DMS153 treated with DMSO at 0.1 percent for 48 hours (cell line): ENCODE results near the gene ABLIM2.

ENCODE experiments used
- DNase-seq: peaks from one replicate; lab custom pipeline; 2025; ENCODE audit not compliant: unreplicated experiment; lab: John Stamatoyannopoulos, UW

The ABLIM2 gene

GRCh38 chr4:8159537-8160232 is 1.1 kb upstream of the ABLIM2 start:
- DNase-seq: no peak

GRCh38 chr4:8157944-8158709 is 486 bp downstream of the ABLIM2 start:
- no peak for DNase-seq

- no peak for DNase-seq
Observed at GRCh38 chr4:8157496-8157895, 1.1 kb downstream of the ABLIM2 start.

- DNase-seq: no peak
Observed at GRCh38 chr4:8156617-8157016, 2.0 kb downstream of the ABLIM2 start.

GRCh38 chr4:8155660-8156421 is 2.8 kb downstream of the ABLIM2 start:
- no peak for DNase-seq

GRCh38 chr4:8155048-8155447 is 3.6 kb downstream of the ABLIM2 start:
- DNase-seq: no peak

- DNase-seq: no peak
Observed at GRCh38 chr4:8153441-8153840, 5.2 kb downstream of the ABLIM2 start.

GRCh38 chr4:8152865-8153257 is 5.8 kb downstream of the ABLIM2 start:
- DNase-seq: no peak

GRCh38 chr4:8152090-8152864 is 6.3 kb downstream of the ABLIM2 start:
- DNase-seq: no peak

- no peak for DNase-seq
Observed at GRCh38 chr4:8151165-8151650, 7.4 kb downstream of the ABLIM2 start.

GRCh38 chr4:8150152-8151090 is 8.2 kb downstream of the ABLIM2 start:
- no peak for DNase-seq

- no peak for DNase-seq
Observed at GRCh38 chr4:8149664-8150063, 8.9 kb downstream of the ABLIM2 start.

GRCh38 chr4:8148785-8149435 is 9.7 kb downstream of the ABLIM2 start:
- DNase-seq: no peak

GRCh38 chr4:8148159-8148558 is 10.5 kb downstream of the ABLIM2 start:
- DNase-seq: no peak

- DNase-seq: no peak
Observed at GRCh38 chr4:8147231-8147970, 11.2 kb downstream of the ABLIM2 start.

GRCh38 chr4:8146157-8146556 is 12.5 kb downstream of the ABLIM2 start:
- no peak for DNase-seq

- no peak for DNase-seq
Observed at GRCh38 chr4:8144359-8144758, 14.3 kb downstream of the ABLIM2 start.

GRCh38 chr4:8143392-8144140 is 15.0 kb downstream of the ABLIM2 start:
- no peak for DNase-seq
